A549 (cell line): ENCODE results near the gene CSMD2. TPM values are rescaled to one million over a fixed set of nuclear protein-coding genes. Genes with fewer than 3 reads are reported as not detected.

Experiments
- ATAC-seq, 2 experiments: fragments of 200-7000 bp in 1 of 2; fragments of >200 bp in 1 of 2; cut with Nextera tagmentation in 1 of 2; cut with Tn5 transposase in 1 of 2; 3 replicates each; pipeline versions ENCODE4 v1.8.0 to v1.9.1; 2018 to 2020; ENCODE audit warnings: mild to moderate bottlenecking in 1 of 2, moderate library complexity in 1 of 2
- CTCF ChIA-PET: fragments of 300-600 bp; sonication (Branson Sonifier 250); formaldehyde crosslinking; extraction: SDS; loops from one replicate; lab custom pipeline; 2021; ENCODE audit warnings: antibody characterized with exemption, inconsistent platforms; lab: Yijun Ruan, JAX
- POLR2A ChIA-PET: fragments of 350-600 bp; formaldehyde crosslinking; extraction: SDS; loops from one replicate; lab custom pipeline; 2021; ENCODE audit warnings: antibody characterized with exemption, inconsistent platforms; lab: Yijun Ruan, JAX
- DNase-seq, 2 experiments: peaks; one replicate each; pipeline versions ENCODE4 v3.0.0 to v3.0.0-alpha.2; 2011 to 2016; ENCODE audit warnings: low read depth in 1 of 2, low spot score in 1 of 2
- FAIRE-seq: peaks from 2 replicates; lab custom pipeline; 2011; peaks lifted over from hg19 to GRCh38; lab: Jason Lieb, UNC
- H3K27ac ChIP-seq, 2 experiments: fragments of >200 bp; sonication (Bioruptor Twin); formaldehyde crosslinking; 3 replicates each; pipeline ENCODE4 v1.5.1; 2016 to 2017
- H3K4me1 ChIP-seq: fragments of >200 bp; sonication (Bioruptor Twin); formaldehyde crosslinking; 3 replicates; pipeline ENCODE4 v1.6.1; 2016
- H3K4me2 ChIP-seq: fragments of >200 bp; sonication (Bioruptor Twin); formaldehyde crosslinking; 3 replicates; pipeline ENCODE4 v1.6.1; 2016
- H3K4me3 ChIP-seq: fragments of >200 bp; sonication (Bioruptor Twin); formaldehyde crosslinking; 3 replicates; pipeline ENCODE4 v1.5.1; 2016
- H3K9me3 ChIP-seq: fragments of >200 bp; sonication (Bioruptor Twin); formaldehyde crosslinking; 3 replicates; pipeline ENCODE4 v1.6.1; 2016
- ATOH8 ChIP-seq: fragments of 250-450 bp; sonication (Bioruptor Pico); IDR thresholded peaks from 2 replicates; pipeline ENCODE4 v1.5.0; 2020; ENCODE audit warnings: low read depth, mild to moderate bottlenecking, moderate library complexity
- BCL3 ChIP-seq: fragments of >200 bp; sonication (Bioruptor Twin); formaldehyde crosslinking; IDR thresholded peaks from 3 replicates; pipeline ENCODE4 v1.6.1; 2016
- BHLHE40 ChIP-seq: IDR thresholded peaks from 2 replicates; pipeline ENCODE4 v1.6.1; 2012; ENCODE audit warnings: low read depth, low read length, inconsistent platforms
- ESRRA ChIP-seq: fragments of 150-350 bp; IDR thresholded peaks from 2 replicates; pipeline ENCODE4 v1.6.1; 2014; ENCODE audit warnings: mild to moderate bottlenecking, low read length, borderline replicate concordance
- FOSB ChIP-seq: fragments of 250-450 bp; sonication (Bioruptor Pico); IDR thresholded peaks from 2 replicates; pipeline ENCODE4 v1.5.0; 2020; ENCODE audit warnings: mild to moderate bottlenecking, moderate library complexity
- FOSL2 ChIP-seq, 2 experiments: fragments of 450-650 bp in 1 of 2; fragments of >200 bp in 1 of 2; sonication (Bioruptor Twin) in 1 of 2; formaldehyde crosslinking; IDR thresholded peaks; 2 replicates each; pipeline versions ENCODE4 v1.5.0 to v1.6.1; 2016 to 2020; ENCODE audit warnings: mild to moderate bottlenecking in 1 of 2, moderate library complexity in 1 of 2
- HOXB13 ChIP-seq: fragments of 250-450 bp; sonication (Bioruptor Pico); IDR thresholded peaks from 2 replicates; pipeline ENCODE4 v1.5.0; 2020; ENCODE audit warnings: low read depth, mild to moderate bottlenecking, moderate library complexity
- JUN ChIP-seq, 2 experiments: fragments of >200 bp; sonication (Bioruptor Twin); formaldehyde crosslinking; IDR thresholded peaks; 2 replicates in 1 of 2; 3 replicates in 1 of 2; pipeline ENCODE4 v1.6.1; 2016 to 2017
- KDM5A ChIP-seq: fragments of 200-600 bp; sonication (generic); IDR thresholded peaks from 2 replicates; pipeline ENCODE4 v1.6.1; 2016; ENCODE audit warnings: antibody characterized with exemption, mild to moderate bottlenecking
- MAFK ChIP-seq: fragments of 450-650 bp; IDR thresholded peaks from 2 replicates; pipeline ENCODE4 v1.6.1; 2014; ENCODE audit not compliant: partially characterized antibody
- RAD21 ChIP-seq, 2 experiments: fragments of >200 bp in 1 of 2; sonication (Bioruptor Twin) in 1 of 2; formaldehyde crosslinking in 1 of 2; IDR thresholded peaks in 1 of 2; conservative IDR thresholded peaks in 1 of 2; 2 replicates in 1 of 2; 3 replicates in 1 of 2; pipeline ENCODE4 v1.6.1; 2012 to 2018; ENCODE audit warnings: inconsistent platforms in 1 of 2
- RARB ChIP-seq: fragments of 250-450 bp; sonication (Bioruptor Pico); IDR thresholded peaks from 2 replicates; pipeline ENCODE4 v1.8.0; 2021; ENCODE audit warnings: mild to moderate bottlenecking, moderate library complexity
- RCOR1 ChIP-seq: fragments of 150-350 bp; IDR thresholded peaks from 2 replicates; pipeline ENCODE4 v1.6.1; 2014; ENCODE audit warnings: antibody characterized with exemption, low read length, low read depth
- RNF2 ChIP-seq: fragments of 200-600 bp; sonication (generic); IDR thresholded peaks from 2 replicates; pipeline ENCODE4 v1.6.1; 2016; ENCODE audit warnings: low read depth, mild to moderate bottlenecking, antibody characterized with exemption, moderate library complexity, borderline replicate concordance
- TP53 ChIP-seq: fragments of 250-450 bp; sonication (Bioruptor Pico); IDR thresholded peaks from 2 replicates; pipeline ENCODE4 v1.5.0; 2021; ENCODE audit warnings: mild to moderate bottlenecking, moderate library complexity
- ZFP36 ChIP-seq: fragments of 450-650 bp; IDR thresholded peaks from 2 replicates; pipeline ENCODE4 v1.6.1; 2014; ENCODE audit warnings: borderline replicate concordance; ENCODE audit not compliant: partially characterized antibody
- ZSCAN20 ChIP-seq: fragments of 250-450 bp; sonication (Bioruptor Pico); IDR thresholded peaks from 2 replicates; pipeline ENCODE4 v1.8.0; 2022; ENCODE audit warnings: mild to moderate bottlenecking, moderate library complexity
- WGBS: methylation state at CpG from one replicate; pipeline ENCODE4 v1.1.6; 2017; ENCODE audit errors: missing lambda C conversion rate; 5-methylcytosine and 5-hydroxymethylcytosine counted together
- polyA plus RNA-seq, 4 experiments: library from polyadenylated mRNA; depleted of rRNA in 3 of 4; stranded (reverse); fragments of >200 nt; fragmentation: RNase III in 1 of 4; extraction: RNeasy Plus Mini Kit Qiagen cat#74134 plus additional on column Dnase treatment in 1 of 4; gene quantifications; 2 replicates in 3 of 4; 3 replicates in 1 of 4; pipeline ENCODE4 v1.2.3, GENCODE V29; 2011 to 2017

The CSMD2 gene
- polyA plus RNA-seq, 2 of the 4 experiments (the other 2 are of a cell fraction) = not detected

GRCh38 chr1:33655496-33655895 is 509.5 kb downstream of the CSMD2 start:
- no peak for ATAC-seq
- CTCF ChIA-PET = interaction anchor here (1.7 kb wide), 1 partner anchor 15 kb away, joined by 3 read pairs; no protein-coding TSS in a partner anchor
- no peak for TF ChIP-seq HOXB13
- TF ChIP-seq JUN (IDR thresholded peaks at IDR 0.05) = no peak
- TF ChIP-seq BCL3 = no peak
- no peak for TF ChIP-seq ATOH8
- no peak for TF ChIP-seq FOSB (CRISPR knock-in tag)
- TF ChIP-seq, all 56 proteins: peak for 0
- H3K4me2 ChIP-seq = no peak overlapping the region
- no peaks in the 10 kb centered on the region for H3K9me3 ChIP-seq
- H3K4me3 ChIP-seq = no peak overlapping the region
- 23% methylated on average over 7 of the region's 7 CpGs for WGBS
- DNase-seq (no peak), FAIRE-seq (no peak)
- POLR2A ChIA-PET = no interaction called here
- no peaks in the 10 kb centered on the region for H3K4me1 ChIP-seq
- H3K27ac ChIP-seq = no peak overlapping the region

- no peak overlapping the region for H3K4me3 ChIP-seq
- no peak overlapping the region for H3K27ac ChIP-seq
- DNase-seq = no peak
- peak; percentile 64 to 70; a peak in 4 of 6 replicates for ATAC-seq
- no peak overlapping the region for H3K4me2 ChIP-seq
- WGBS = 5% methylated on average over 6 of the region's 7 CpGs
- no peaks in the 10 kb centered on the region for H3K9me3 ChIP-seq
- FAIRE-seq = no peak
- TF ChIP-seq RAD21 (conservative IDR thresholded peaks at IDR 0.05 in 1 of 2, IDR thresholded peaks at IDR 0.05 in 1 of 2) = peak in 1 of 2 experiments; percentile 3; a peak in 1 of 5 replicates
- no peak for TF ChIP-seq FOSL2 (IDR thresholded peaks at IDR 0.05)
- no peak for TF ChIP-seq FOSL2 (CRISPR knock-in tag; IDR thresholded peaks at IDR 0.05)
- no peaks in the 10 kb centered on the region for H3K4me1 ChIP-seq
- ChIA-PET POLR2A (no interaction called here), CTCF (interaction anchor here (1.7 kb wide), 1 partner anchor 14 kb away, joined by 3 read pairs; no protein-coding TSS in a partner anchor)
These were observed 510.7 kb downstream of the CSMD2 start for GRCh38 chr1:33654267-33654834.

- H3K4me1 ChIP-seq = no peaks in the 10 kb centered on the region
- FAIRE-seq = no peak
- no peak for TF ChIP-seq RNF2
- TF ChIP-seq RCOR1 = no peak
- TF ChIP-seq ZFP36 = no peak
- TF ChIP-seq, all 56 proteins: peak for 0
- POLR2A ChIA-PET = no interaction called here
- CTCF ChIA-PET = interaction anchor here (1.2 kb wide), 1 partner anchor 20 kb away, joined by 3 read pairs; no protein-coding TSS in a partner anchor
- DNase-seq = no peak
- Histone ChIP-seq H3K4me2 (no peak overlapping the region), H3K9me3 (no peaks in the 10 kb centered on the region), H3K27ac (no peak overlapping the region), H3K4me3 (no peak overlapping the region)
- WGBS = 46% methylated on average over 10 of the region's 12 CpGs
- no peak for ATAC-seq
These were observed 511.8 kb downstream of the CSMD2 start for GRCh38 chr1:33653226-33653625.

- no peaks in the 10 kb centered on the region for H3K9me3 ChIP-seq
- ATAC-seq (no peak), FAIRE-seq (no peak), DNase-seq (no peak)
- 14% methylated on average over 3 of the region's 3 CpGs for WGBS
- POLR2A ChIA-PET = no interaction called here
- no peak overlapping the region for H3K4me2 ChIP-seq
- no peak overlapping the region for H3K4me3 ChIP-seq
- TF ChIP-seq MAFK (peak; percentile 40), ZSCAN20 (no peak), RARB (no peak), KDM5A (no peak)
- no peak overlapping the region for H3K27ac ChIP-seq
- H3K4me1 ChIP-seq = no peaks in the 10 kb centered on the region
- CTCF ChIA-PET = no interaction called here
These were observed 514.3 kb downstream of the CSMD2 start for GRCh38 chr1:33650708-33651107.

- H3K4me2 ChIP-seq = no peak overlapping the region
- WGBS = 37% methylated on average over 7 of the region's 7 CpGs
- TF ChIP-seq ESRRA = no peak
- no peak for TF ChIP-seq TP53
- no peak for TF ChIP-seq RARB
- TF ChIP-seq BHLHE40 = no peak
- TF ChIP-seq ATOH8 = no peak
- TF ChIP-seq RAD21 (conservative IDR thresholded peaks at IDR 0.05 in 1 of 2, IDR thresholded peaks at IDR 0.05 in 1 of 2) = no peak
- TF ChIP-seq KDM5A = no peak
- no peak for FAIRE-seq
- no peak for ATAC-seq
- no peak for DNase-seq
- no peaks in the 10 kb centered on the region for H3K4me1 ChIP-seq
- no peak overlapping the region for H3K27ac ChIP-seq
- H3K9me3 ChIP-seq = no peaks in the 10 kb centered on the region
- H3K4me3 ChIP-seq = no peak overlapping the region
- POLR2A ChIA-PET = no interaction called here
- CTCF ChIA-PET = no interaction called here
These were observed 515.3 kb downstream of the CSMD2 start for GRCh38 chr1:33649759-33650158.
